Tibial artery (tissue), 4 donors: ENCODE measurements around the gene TNFRSF8.

ENCODE experiments used
- DNase-seq, 2 donors: peaks; one replicate each; pipeline ENCODE4 v3.0.0-alpha.2; 2019
- H3K27ac ChIP-seq, 2 donors: fragments of 200-600 bp; sonication (generic) in 1 of 2; 1 replicate in 1 of 2; 2 replicates in 1 of 2; pipeline ENCODE4 v1.5.1; 2018 to 2019; ENCODE audit warnings: mild to moderate bottlenecking in 1 of 2
- H3K27me3 ChIP-seq, 2 donors: fragments of 200-600 bp; sonication (generic) in 1 of 2; one replicate each; pipeline versions ENCODE4 v1.5.1 to v1.6.0; 2016 to 2019
- H3K36me3 ChIP-seq, 3 donors: fragments of 200-600 bp; sonication (generic) in 2 of 3; one replicate each; pipeline ENCODE4 v1.5.1; 2016 to 2019; ENCODE audit warnings: mild to moderate bottlenecking in 2 of 3
- H3K4me1 ChIP-seq, 4 donors: fragments of 200-600 bp; sonication (generic) in 2 of 4; 1 replicate in 3 of 4; 2 replicates in 1 of 4; pipeline ENCODE4 v1.5.1; 2016 to 2019
- H3K4me3 ChIP-seq, 2 donors: fragments of 200-600 bp; sonication (generic) in 1 of 2; 1 replicate in 1 of 2; 2 replicates in 1 of 2; pipeline ENCODE4 v1.5.1; 2018 to 2019; ENCODE audit warnings: mild to moderate bottlenecking in 2 of 2
- H3K9me3 ChIP-seq, 3 donors: fragments of 200-600 bp; sonication (generic) in 1 of 3; one replicate each; pipeline ENCODE4 v1.5.1; 2016 to 2019
- intact Hi-C: fragments of 100-400 bp; cut with DNase I; formaldehyde crosslinking; loops from one replicate; pipeline ENCODE4 v1.15.0; 2023; ENCODE audit warnings: low total_unique reads
- TF ChIP-seq, protein P1 (sequence below), 2 experiments: fragments of 200-600 bp in 1 of 2; fragments of 450-650 bp in 1 of 2; IDR thresholded peaks; one replicate each; pipeline ENCODE4 v1.5.1; 2017 to 2019; ENCODE audit warnings: antibody characterized with exemption in 2 of 2, mild to moderate bottlenecking in 1 of 2, moderate library complexity in 1 of 2

The TNFRSF8 gene

DNA sequence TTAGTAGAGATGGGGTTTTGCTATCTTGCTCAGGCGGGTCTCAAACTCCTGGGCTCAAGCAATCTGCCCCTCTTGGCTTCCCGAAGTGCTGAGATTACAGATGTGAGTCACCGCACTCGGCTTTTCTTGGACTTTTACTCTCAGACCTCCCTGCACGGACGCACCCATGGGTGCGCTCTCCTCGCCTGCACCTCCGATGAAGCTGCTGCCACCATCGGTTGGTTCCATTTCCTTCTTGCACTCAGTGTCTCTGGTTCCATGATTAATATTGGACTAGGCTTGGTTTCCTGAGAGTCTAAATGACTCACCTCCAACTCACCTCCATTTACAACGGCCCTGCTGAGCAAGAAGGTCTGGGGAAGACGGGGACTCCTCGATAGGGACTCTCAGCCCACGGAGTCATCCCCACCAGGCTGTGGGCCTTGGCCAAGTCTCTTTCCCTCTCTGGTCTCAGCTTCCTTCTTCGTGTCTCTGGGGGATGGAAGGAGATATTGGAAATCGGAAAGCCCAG, 6.7 kb upstream of the TNFRSF8 start:
- TF ChIP-seq, protein P1, sequence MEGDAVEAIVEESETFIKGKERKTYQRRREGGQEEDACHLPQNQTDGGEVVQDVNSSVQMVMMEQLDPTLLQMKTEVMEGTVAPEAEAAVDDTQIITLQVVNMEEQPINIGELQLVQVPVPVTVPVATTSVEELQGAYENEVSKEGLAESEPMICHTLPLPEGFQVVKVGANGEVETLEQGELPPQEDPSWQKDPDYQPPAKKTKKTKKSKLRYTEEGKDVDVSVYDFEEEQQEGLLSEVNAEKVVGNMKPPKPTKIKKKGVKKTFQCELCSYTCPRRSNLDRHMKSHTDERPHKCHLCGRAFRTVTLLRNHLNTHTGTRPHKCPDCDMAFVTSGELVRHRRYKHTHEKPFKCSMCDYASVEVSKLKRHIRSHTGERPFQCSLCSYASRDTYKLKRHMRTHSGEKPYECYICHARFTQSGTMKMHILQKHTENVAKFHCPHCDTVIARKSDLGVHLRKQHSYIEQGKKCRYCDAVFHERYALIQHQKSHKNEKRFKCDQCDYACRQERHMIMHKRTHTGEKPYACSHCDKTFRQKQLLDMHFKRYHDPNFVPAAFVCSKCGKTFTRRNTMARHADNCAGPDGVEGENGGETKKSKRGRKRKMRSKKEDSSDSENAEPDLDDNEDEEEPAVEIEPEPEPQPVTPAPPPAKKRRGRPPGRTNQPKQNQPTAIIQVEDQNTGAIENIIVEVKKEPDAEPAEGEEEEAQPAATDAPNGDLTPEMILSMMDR (IDR thresholded peaks at IDR 0.05) = no peak
- peaks cover 0 to 16% of the 10 kb centered on the region in 2 donors for H3K27me3 ChIP-seq
- intact Hi-C loops = no loop called here
- DNase-seq = no peak
- H3K4me1 ChIP-seq = peaks cover 0 to 23% (median 12%) of the 10 kb centered on the region in 4 donors
- H3K27ac ChIP-seq = no peak overlapping the region
- no peaks in the 10 kb centered on the region for H3K9me3 ChIP-seq
- H3K4me3 ChIP-seq = no peak overlapping the region
- no peaks in the 10 kb centered on the region for H3K36me3 ChIP-seq

DNA sequence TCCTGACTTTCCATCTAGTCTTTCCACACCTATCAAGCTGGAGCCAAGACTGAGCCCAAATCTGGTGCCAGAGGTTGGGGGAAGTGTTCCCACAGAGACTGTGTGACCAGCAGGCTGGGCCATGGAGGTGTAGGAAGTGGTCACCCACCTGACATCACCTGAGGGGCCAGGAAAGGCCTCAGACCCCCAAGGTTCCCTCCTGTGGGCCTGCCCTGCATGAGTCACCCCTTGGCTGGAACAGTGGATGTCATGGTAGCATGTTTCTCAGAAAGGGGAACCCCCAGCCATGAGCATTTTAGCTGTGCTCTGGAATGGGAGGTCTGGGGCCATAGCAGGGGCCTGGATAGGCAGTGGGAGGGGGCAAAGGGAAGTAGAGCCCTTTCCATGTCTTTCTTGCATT, 5.7 kb upstream of the TNFRSF8 start:
- Histone ChIP-seq H3K27me3 (peaks cover 0 to 22% of the 10 kb centered on the region in 2 donors), H3K4me3 (no peak overlapping the region), H3K9me3 (no peaks in the 10 kb centered on the region), H3K27ac (no peak overlapping the region), H3K36me3 (no peaks in the 10 kb centered on the region), H3K4me1 (peaks cover 0 to 15% (median 6%) of the 10 kb centered on the region in 4 donors)
- TF ChIP-seq, protein P1 (IDR thresholded peaks at IDR 0.05) = no peak
- intact Hi-C loops = no loop called here
- no peak for DNase-seq

DNA sequence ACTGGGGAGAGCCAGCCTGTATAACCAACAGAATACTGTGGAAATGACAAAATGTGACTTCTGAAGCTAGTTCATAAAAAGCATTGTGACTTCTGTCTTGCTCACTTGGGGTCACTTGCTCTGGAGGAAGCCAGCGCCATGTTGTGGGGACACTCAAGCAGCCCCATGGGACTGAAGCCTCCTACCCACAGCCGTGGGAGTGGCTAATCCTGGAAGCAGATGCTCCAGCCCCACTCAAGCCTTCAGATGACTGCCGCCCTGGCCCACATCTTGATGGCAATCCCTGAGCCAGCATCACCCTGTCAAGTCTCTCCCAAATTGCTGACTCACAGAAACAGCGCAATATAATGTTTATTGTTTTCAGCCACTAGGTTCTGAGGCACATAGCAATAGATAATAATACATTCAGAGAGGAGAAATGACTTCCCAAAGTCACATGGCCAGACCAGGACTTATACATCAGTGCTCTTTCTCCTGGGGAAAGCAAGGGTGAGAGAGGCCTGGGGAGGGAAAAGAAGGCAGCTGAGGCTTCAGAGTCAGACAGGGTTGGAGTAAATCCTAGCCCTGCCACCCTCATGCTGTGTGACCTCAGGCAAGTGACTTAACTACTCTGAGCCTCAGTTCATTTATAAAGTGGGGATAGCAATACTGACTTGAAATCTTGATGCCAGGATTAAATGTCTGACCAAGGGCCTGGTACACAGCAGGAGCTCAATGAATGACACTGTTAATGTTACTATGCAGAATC, 5.0 kb upstream of the TNFRSF8 start:
- H3K4me1 ChIP-seq = peaks cover 0 to 10% (median 4%) of the 10 kb centered on the region in 4 donors
- intact Hi-C loops = no loop called here
- no peaks in the 10 kb centered on the region for H3K36me3 ChIP-seq
- H3K27ac ChIP-seq = no peak overlapping the region
- H3K9me3 ChIP-seq = no peaks in the 10 kb centered on the region
- no peak overlapping the region for H3K4me3 ChIP-seq
- peaks cover 0 to 27% of the 10 kb centered on the region in 2 donors for H3K27me3 ChIP-seq
- TF ChIP-seq, protein P1 (IDR thresholded peaks at IDR 0.05) = no peak
- no peak for DNase-seq

DNA sequence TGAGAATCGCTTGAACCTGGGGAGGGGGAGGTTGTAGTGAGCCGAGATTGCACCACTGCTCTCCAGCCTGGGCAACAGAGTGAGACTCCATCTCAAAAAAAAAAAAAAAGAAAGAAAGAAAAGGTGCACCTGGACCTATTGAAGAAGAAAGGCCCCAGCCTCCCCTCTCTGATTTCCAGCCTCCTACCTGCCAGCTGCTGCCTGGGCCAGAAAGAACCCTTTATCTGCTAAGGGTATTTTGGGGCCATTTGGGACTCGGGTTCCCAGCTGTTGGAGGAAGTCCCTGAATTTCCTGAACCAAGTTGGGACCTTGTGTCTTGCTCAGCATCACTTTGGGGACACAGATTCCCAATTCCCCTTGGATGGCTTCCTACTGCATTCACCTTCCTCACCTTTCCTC, 3.9 kb upstream of the TNFRSF8 start:
- H3K27me3 ChIP-seq = peaks cover 0 to 38% of the 10 kb centered on the region in 2 donors
- DNase-seq = no peak
- H3K4me1 ChIP-seq = peaks cover 0 to 11% (median 8%) of the 10 kb centered on the region in 4 donors
- no peaks in the 10 kb centered on the region for H3K9me3 ChIP-seq
- TF ChIP-seq, protein P1 (IDR thresholded peaks at IDR 0.05) = no peak
- H3K27ac ChIP-seq = no peak overlapping the region
- H3K36me3 ChIP-seq = no peaks in the 10 kb centered on the region
- intact Hi-C loops = no loop called here
- no peak overlapping the region for H3K4me3 ChIP-seq

DNA sequence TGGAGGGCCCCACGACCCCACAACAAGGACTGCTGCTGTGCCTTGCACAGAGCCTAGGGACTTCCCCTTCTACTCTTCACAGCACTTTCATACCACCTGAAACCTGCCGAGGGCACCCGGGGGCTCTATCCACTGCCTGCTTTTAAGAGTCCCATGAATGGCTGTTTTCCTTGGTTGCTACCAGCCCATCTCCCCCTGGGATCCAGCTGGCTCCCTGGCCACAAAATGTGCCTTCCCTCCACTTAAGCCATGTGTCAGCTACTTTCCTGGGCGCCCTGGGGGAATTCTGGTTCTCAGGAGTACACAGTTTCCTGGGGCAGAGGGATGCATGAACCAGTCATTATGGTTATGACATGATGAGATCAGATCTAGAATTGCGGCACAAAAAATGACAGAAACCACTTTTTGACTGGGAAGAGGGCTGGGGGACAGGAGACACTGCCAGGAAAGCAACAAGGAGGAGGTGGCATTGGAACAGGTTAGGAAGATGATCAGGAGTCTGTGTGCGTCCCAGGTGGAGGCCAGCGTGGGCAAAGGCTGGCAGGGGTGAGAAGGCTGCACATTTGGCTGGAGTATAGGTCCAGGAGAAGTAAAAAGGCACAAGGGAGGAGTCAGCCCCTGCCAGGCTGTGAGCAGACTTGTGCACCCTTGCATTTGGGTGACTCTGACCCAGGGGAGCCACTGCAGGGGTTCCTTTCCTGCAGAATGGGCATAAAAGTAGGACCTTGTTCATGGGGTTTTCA, 3.2 kb upstream of the TNFRSF8 start:
- TF ChIP-seq, protein P1 (IDR thresholded peaks at IDR 0.05) = no peak
- Histone ChIP-seq H3K4me3 (no peak overlapping the region), H3K27me3 (peaks cover 0 to 45% of the 10 kb centered on the region in 2 donors), H3K4me1 (peaks cover 0 to 11% (median 8%) of the 10 kb centered on the region in 4 donors), H3K36me3 (no peaks in the 10 kb centered on the region), H3K9me3 (no peaks in the 10 kb centered on the region), H3K27ac (no peak overlapping the region)
- intact Hi-C loops = no loop called here
- DNase-seq = no peak
